Measurements from ENCODE around the gene PDE6H. TPM values are rescaled to one million over a fixed set of nuclear protein-coding genes. Genes with fewer than 3 reads are reported as not detected.

PDE6H gene
- total RNA-seq, 2 experiments from 2014 or later: not detected

DNA sequence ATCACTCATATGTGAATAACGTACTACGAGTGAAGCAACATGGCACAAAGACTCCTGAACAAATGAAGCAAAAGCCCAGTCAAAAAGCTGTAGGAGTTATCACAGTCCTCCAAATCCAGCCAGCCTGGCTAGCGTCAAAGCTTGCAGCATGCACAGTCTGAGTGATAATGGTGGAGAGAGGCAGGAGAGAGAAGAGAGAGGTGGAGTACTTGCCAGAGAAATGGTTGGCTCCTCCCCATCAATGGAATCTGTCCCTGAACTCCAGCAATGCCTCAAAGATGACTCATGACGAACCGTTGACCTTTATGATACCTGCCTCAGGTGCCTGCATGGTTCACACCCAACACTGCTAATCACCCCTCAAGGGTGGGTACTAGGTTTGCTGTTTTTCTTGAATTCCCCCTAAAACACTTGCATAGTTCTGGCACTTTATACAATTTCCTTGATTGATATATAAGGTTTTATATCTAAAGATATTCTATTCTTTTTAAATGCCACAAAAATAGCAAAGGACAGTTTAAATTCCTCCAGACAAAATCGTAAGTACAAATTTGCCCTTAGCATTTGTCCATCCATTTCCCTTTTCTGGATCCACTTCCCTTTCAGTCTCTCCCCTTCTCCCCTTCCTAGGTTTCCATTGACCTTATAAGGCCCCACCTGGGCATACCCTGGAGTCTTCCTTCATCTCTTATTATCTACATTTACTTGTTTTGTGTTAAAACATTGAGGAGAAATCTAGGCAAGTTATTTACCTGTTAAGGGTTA lies 21.7 kb upstream of the PDE6H start:
- Mint-ChIP-seq H3K36me3 (ENCODE audit: low read depth) (peaks cover 92% of the 10 kb centered on the region), H3K4me3 (peak overlapping the region; percentile 88), H3K9me3 (no peaks in the 10 kb centered on the region), H3K27ac (peak overlapping the region; percentile 94), H3K4me1 (ENCODE audit: low read depth) (peaks cover 97% of the 10 kb centered on the region), H3K27me3 (no peaks in the 10 kb centered on the region)
- Histone ChIP-seq H3K9me3 (ENCODE audit: control insufficient read depth in 1 of 2, insufficient read depth in 1 of 2, low read length in 2 of 2) (no peaks in the 10 kb centered on the region), H3K27ac (ENCODE audit: low read depth in 1 of 2, low read length in 2 of 2) (peak overlapping the region; percentile 90 to 95), H3K4me1 (ENCODE audit: insufficient read depth, low read length) (peaks cover 76% of the 10 kb centered on the region), H3K27me3 (ENCODE audit: control insufficient read depth in 1 of 2, insufficient read depth in 2 of 2, low read length in 2 of 2) (no peaks in the 10 kb centered on the region), H3K36me3 (ENCODE audit: insufficient read depth, low read length) (peaks cover 74% of the 10 kb centered on the region), H3K4me3 (ENCODE audit: low read length) (peak overlapping the region; percentile 80)
- CTCF ChIA-PET: no interaction called here
- intact Hi-C loops (cut with DNase I, micrococcal nuclease): loop anchor here in 1 of 2 experiments (10.0 kb wide), 1 partner anchor 566 kb away; no protein-coding TSS in a partner anchor
- DNase-seq (peak in 3 of 14 experiments; percentile 41 to 53 (median 53)), ATAC-seq (ENCODE audit: poor library complexity) (no peak)
- TF ChIP-seq CTCF (IDR thresholded peaks at IDR 0.05): no peak
- POLR2A ChIA-PET: interaction anchor here (0.6 to 2.9 kb wide), 8 partner anchors 9 to 270 kb away, joined by 3 to 24 read pairs (median 4); partner anchors contain the start of genes ARHGDIB and RERG

DNA sequence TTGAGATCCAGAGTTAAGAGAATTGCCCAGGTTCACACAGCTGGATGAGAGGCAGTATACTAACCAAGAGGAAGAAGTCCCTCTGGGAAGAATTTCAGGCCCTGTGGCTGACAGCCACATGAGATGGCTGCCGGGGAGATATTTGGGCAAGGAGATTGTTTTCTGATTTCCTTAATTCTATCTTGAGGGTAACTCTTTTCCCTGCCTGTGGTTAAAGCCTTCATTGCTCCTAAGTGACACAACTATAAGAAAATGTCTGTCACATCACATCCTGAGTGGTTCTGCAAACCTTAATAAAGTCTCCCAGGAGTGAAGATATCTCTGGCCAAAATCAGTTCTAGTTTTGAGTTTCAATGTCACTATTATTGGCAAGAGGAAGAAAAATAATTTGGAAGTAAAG lies 21.0 kb upstream of the PDE6H start:
- no peaks in the 10 kb centered on the region for H3K27me3 Mint-ChIP-seq
- no peak for TF ChIP-seq CTCF (IDR thresholded peaks at IDR 0.05)
- Histone ChIP-seq H3K9me3 (ENCODE audit: control insufficient read depth in 1 of 2, insufficient read depth in 1 of 2, low read length in 2 of 2) (no peaks in the 10 kb centered on the region), H3K4me1 (ENCODE audit: insufficient read depth, low read length) (peaks cover 73% of the 10 kb centered on the region), H3K27ac (ENCODE audit: low read depth in 1 of 2, low read length in 2 of 2) (peak overlapping the region; percentile 90 to 95), H3K36me3 (ENCODE audit: insufficient read depth, low read length) (peaks cover 73% of the 10 kb centered on the region), H3K27me3 (ENCODE audit: control insufficient read depth in 1 of 2, insufficient read depth in 2 of 2, low read length in 2 of 2) (no peaks in the 10 kb centered on the region), H3K4me3 (ENCODE audit: low read length) (peak overlapping the region; percentile 80)
- peak overlapping the region; percentile 88 for H3K4me3 Mint-ChIP-seq
- H3K9me3 Mint-ChIP-seq: no peaks in the 10 kb centered on the region
- DNase-seq (peak in 1 of 14 experiments; percentile 35), ATAC-seq (ENCODE audit: poor library complexity) (no peak)
- H3K36me3 Mint-ChIP-seq (ENCODE audit: low read depth): peaks cover 92% of the 10 kb centered on the region
- POLR2A ChIA-PET: interaction anchor here (0.6 to 2.9 kb wide), 7 partner anchors 9 to 270 kb away, joined by 3 to 24 read pairs (median 5); partner anchors contain the start of genes ARHGDIB and RERG
- intact Hi-C loops (cut with DNase I, micrococcal nuclease): loop anchor here (1.0 to 10.0 kb wide), 2 partner anchors 9 to 567 kb away; partner anchors contain the start of gene ARHGDIB (in 1 of the 2)
- peaks cover 97% of the 10 kb centered on the region for H3K4me1 Mint-ChIP-seq (ENCODE audit: low read depth)
- H3K27ac Mint-ChIP-seq: peak overlapping the region; percentile 94
- CTCF ChIA-PET: no interaction called here

DNA sequence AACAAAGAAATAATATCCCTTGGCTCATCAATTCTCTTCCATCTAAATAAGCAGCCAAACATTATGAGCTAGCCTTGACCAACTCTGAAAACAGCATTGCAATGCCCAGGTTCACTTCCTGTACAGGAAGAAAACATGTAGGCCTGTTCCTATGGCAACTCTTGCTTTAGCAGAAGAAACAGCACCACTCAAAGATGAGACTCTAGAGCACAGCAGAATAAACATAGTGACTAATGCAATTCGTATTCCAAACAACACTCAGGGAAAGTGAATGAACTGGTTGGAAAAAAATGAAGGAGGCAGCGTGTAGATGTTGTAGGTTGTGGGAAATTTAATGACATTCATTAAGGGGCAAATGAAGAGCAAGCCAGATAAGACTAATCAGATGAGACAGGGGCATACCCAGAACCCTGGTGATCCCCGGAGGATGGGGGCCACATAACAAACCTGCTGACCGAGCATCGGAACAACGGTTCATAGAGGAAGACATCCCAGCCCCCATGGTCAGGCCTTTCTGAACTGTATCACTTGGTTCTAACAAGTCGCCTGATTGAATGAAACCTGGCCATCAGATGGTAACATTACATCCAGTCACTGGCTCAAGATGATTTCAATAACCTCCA lies 20.4 kb upstream of the PDE6H start:
- TF ChIP-seq CTCF (IDR thresholded peaks at IDR 0.05): no peak
- ChIA-PET POLR2A (interaction anchor here (0.6 to 2.9 kb wide), 5 partner anchors 8 to 182 kb away, joined by 3 to 24 read pairs (median 6); partner anchors contain the start of gene ARHGDIB), CTCF (no interaction called here)
- ATAC-seq (ENCODE audit: poor library complexity): peak; percentile 62
- Mint-ChIP-seq H3K36me3 (ENCODE audit: low read depth) (peaks cover 92% of the 10 kb centered on the region), H3K4me1 (ENCODE audit: low read depth) (peaks cover 94% of the 10 kb centered on the region), H3K27me3 (no peaks in the 10 kb centered on the region), H3K27ac (peak overlapping the region; percentile 94), H3K9me3 (no peaks in the 10 kb centered on the region), H3K4me3 (peak overlapping the region; percentile 88)
- no peaks in the 10 kb centered on the region for H3K27me3 ChIP-seq (ENCODE audit: control insufficient read depth in 1 of 2, insufficient read depth in 2 of 2, low read length in 2 of 2)
- DNase-seq: peak in 6 of 14 experiments; percentile 25 to 93 (median 68)
- peak overlapping the region; percentile 90 to 95 for H3K27ac ChIP-seq (ENCODE audit: low read depth in 1 of 2, low read length in 2 of 2)
- H3K4me1 ChIP-seq (ENCODE audit: insufficient read depth, low read length): peaks cover 67% of the 10 kb centered on the region
- peak overlapping the region; percentile 80 for H3K4me3 ChIP-seq (ENCODE audit: low read length)
- no peaks in the 10 kb centered on the region for H3K9me3 ChIP-seq (ENCODE audit: control insufficient read depth in 1 of 2, insufficient read depth in 1 of 2, low read length in 2 of 2)
- intact Hi-C loops (cut with DNase I, micrococcal nuclease): loop anchor here (1.0 to 10.0 kb wide), 2 partner anchors 9 to 568 kb away; partner anchors contain the start of gene ARHGDIB (in 1 of the 2)
- peaks cover 71% of the 10 kb centered on the region for H3K36me3 ChIP-seq (ENCODE audit: insufficient read depth, low read length)
